SK-N-SH treated with all-trans-retinoic acid at 6 μM for 48 hours (cell line): Measurements from ENCODE around the gene WIPI1.

Experiments
- ATAC-seq: fragments of 200-7000 bp; cut with Tn5 transposase; 3 replicates; pipeline ENCODE4 v1.9.1; 2020; ENCODE audit warnings: mild to moderate bottlenecking, moderate library complexity
- ARNTL ChIP-seq: fragments of 450-650 bp; formaldehyde crosslinking; IDR thresholded peaks from 2 replicates; pipeline ENCODE4 v1.5.0; 2020; ENCODE audit warnings: low read depth, mild to moderate bottlenecking, moderate library complexity, borderline replicate concordance
- CSDC2 ChIP-seq: fragments of 250-450 bp; sonication (Bioruptor Pico); IDR thresholded peaks from 2 replicates; pipeline ENCODE4 v1.5.0; 2020; ENCODE audit warnings: mild to moderate bottlenecking, moderate library complexity
- ESRRG ChIP-seq: fragments of 250-450 bp; sonication (Bioruptor Pico); IDR thresholded peaks from 2 replicates; pipeline ENCODE4 v1.6.1; 2021; ENCODE audit warnings: mild to moderate bottlenecking
- GLIS3 ChIP-seq: fragments of 250-450 bp; sonication (Bioruptor Pico); IDR thresholded peaks from 2 replicates; pipeline ENCODE4 v1.5.0; 2020; ENCODE audit warnings: mild to moderate bottlenecking, moderate library complexity
- ISL1 ChIP-seq: fragments of 250-450 bp; sonication (Bioruptor Pico); IDR thresholded peaks from 2 replicates; pipeline ENCODE4 v2.1.2; 2022; ENCODE audit warnings: mild to moderate bottlenecking, moderate library complexity
- OSR1 ChIP-seq: fragments of 250-450 bp; sonication (Bioruptor Pico); IDR thresholded peaks from 2 replicates; pipeline ENCODE4 v1.8.0; 2022; ENCODE audit warnings: moderate library complexity, mild to moderate bottlenecking, inconsistent platforms
- PPARA ChIP-seq: fragments of 250-450 bp; sonication (Bioruptor Pico); IDR thresholded peaks from 2 replicates; pipeline ENCODE4 v1.5.0; 2020; ENCODE audit warnings: mild to moderate bottlenecking, borderline replicate concordance
- RARB ChIP-seq: fragments of 250-450 bp; sonication (Bioruptor Pico); IDR thresholded peaks from 2 replicates; pipeline ENCODE4 v1.8.0; 2021; ENCODE audit warnings: mild to moderate bottlenecking, moderate library complexity
- SNAI2 ChIP-seq: fragments of 250-450 bp; sonication (Bioruptor Pico); IDR thresholded peaks from 2 replicates; pipeline ENCODE4 v1.5.0; 2020; ENCODE audit warnings: mild to moderate bottlenecking, moderate library complexity
- TCF4 ChIP-seq: fragments of 250-450 bp; sonication (Bioruptor Pico); IDR thresholded peaks from 2 replicates; pipeline ENCODE4 v1.8.0; 2021; ENCODE audit warnings: mild to moderate bottlenecking, moderate library complexity, borderline replicate concordance
- TOX ChIP-seq: fragments of 250-450 bp; sonication (Bioruptor Pico); IDR thresholded peaks from 2 replicates; pipeline ENCODE4 v1.8.0; 2021; ENCODE audit warnings: mild to moderate bottlenecking, moderate library complexity, borderline replicate concordance
- ZC3H10 ChIP-seq: fragments of 250-450 bp; sonication (Bioruptor Pico); IDR thresholded peaks from 2 replicates; pipeline ENCODE4 v1.5.1; 2021; ENCODE audit warnings: mild to moderate bottlenecking, moderate library complexity
- ZFP3 ChIP-seq: fragments of 250-450 bp; sonication (Bioruptor Pico); IDR thresholded peaks from 2 replicates; pipeline ENCODE4 v1.5.0; 2020; ENCODE audit warnings: mild to moderate bottlenecking, moderate library complexity
- ZFP30 ChIP-seq: fragments of 450-650 bp; formaldehyde crosslinking; IDR thresholded peaks from 2 replicates; pipeline ENCODE4 v1.5.0; 2022; ENCODE audit warnings: mild to moderate bottlenecking, moderate library complexity
- ZNF565 ChIP-seq: fragments of 450-650 bp; formaldehyde crosslinking; conservative IDR thresholded peaks from 2 replicates; pipeline ENCODE4 v1.5.0; 2020; ENCODE audit warnings: low read depth, mild to moderate bottlenecking, moderate library complexity
- ZNF70 ChIP-seq: fragments of 450-650 bp; formaldehyde crosslinking; IDR thresholded peaks from 2 replicates; pipeline ENCODE4 v1.5.0; 2020; ENCODE audit warnings: mild to moderate bottlenecking, moderate library complexity
- ZNF8 ChIP-seq: fragments of 450-650 bp; formaldehyde crosslinking; IDR thresholded peaks from 2 replicates; pipeline ENCODE4 v1.5.0; 2020; ENCODE audit warnings: mild to moderate bottlenecking, moderate library complexity
- TF ChIP-seq, protein P1 (sequence below): fragments of 250-450 bp; sonication (Bioruptor Pico); IDR thresholded peaks from 2 replicates; pipeline ENCODE4 v1.8.0; 2020; ENCODE audit warnings: mild to moderate bottlenecking, moderate library complexity, borderline replicate concordance
- TF ChIP-seq, protein P2 (sequence below): fragments of 250-450 bp; sonication (Bioruptor Pico); IDR thresholded peaks from 2 replicates; pipeline ENCODE4 v1.5.1; 2020; ENCODE audit warnings: low read depth, mild to moderate bottlenecking, moderate library complexity
- TF ChIP-seq, protein P3 (sequence below): fragments of 250-450 bp; sonication (Bioruptor Pico); IDR thresholded peaks from 2 replicates; pipeline ENCODE4 v1.8.0; 2021; ENCODE audit warnings: low read depth, mild to moderate bottlenecking, moderate library complexity, borderline replicate concordance
- TF ChIP-seq, protein P4 (sequence below): fragments of 250-450 bp; sonication (Bioruptor Pico); IDR thresholded peaks from 2 replicates; pipeline ENCODE4 v1.5.0; 2020; ENCODE audit warnings: mild to moderate bottlenecking, moderate library complexity

WIPI1 gene

DNA sequence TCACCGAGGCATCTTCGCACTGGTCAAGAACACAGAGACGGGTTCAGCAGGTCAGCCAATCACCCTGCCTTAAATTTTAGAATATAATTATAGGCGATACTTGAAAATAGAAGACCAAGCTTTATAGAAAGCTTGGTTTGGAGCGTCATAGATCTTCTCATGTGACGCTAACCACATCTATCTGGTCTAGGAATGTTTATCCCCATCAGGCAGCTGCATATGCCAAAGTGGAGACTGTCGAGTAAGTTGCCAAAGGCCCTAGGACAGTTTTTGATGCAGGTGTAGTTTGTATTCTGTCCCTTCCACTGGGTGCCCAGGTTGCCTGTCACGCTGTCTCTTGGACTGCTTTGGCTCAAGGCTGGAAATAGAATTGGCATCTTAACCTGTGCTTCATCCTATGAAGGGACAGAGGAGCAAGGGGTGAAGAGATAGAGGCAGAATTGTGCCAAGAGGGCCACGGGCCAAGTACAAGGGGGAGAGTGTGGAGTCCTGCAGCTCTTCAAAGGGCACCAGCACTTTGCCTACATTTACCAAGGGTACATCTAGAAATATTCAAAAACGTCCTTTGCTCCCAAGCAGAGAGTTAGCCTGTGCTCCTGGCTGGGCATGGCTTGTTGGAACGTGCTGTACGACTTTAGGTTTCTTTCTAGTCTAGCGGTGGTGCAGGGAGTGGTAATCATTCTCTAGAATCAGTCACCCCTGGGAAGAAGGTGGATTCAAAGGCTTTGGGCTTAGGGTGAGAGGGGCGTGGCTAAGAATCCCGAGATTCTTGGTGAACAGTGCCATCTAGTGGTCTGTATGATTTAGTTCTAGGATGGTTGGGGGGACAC, 5.3 kb upstream of the WIPI1 start (continued):
- TF ChIP-seq, protein P1, sequence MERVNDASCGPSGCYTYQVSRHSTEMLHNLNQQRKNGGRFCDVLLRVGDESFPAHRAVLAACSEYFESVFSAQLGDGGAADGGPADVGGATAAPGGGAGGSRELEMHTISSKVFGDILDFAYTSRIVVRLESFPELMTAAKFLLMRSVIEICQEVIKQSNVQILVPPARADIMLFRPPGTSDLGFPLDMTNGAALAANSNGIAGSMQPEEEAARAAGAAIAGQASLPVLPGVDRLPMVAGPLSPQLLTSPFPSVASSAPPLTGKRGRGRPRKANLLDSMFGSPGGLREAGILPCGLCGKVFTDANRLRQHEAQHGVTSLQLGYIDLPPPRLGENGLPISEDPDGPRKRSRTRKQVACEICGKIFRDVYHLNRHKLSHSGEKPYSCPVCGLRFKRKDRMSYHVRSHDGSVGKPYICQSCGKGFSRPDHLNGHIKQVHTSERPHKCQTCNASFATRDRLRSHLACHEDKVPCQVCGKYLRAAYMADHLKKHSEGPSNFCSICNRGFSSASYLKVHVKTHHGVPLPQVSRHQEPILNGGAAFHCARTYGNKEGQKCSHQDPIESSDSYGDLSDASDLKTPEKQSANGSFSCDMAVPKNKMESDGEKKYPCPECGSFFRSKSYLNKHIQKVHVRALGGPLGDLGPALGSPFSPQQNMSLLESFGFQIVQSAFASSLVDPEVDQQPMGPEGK (CRISPR knock-in tag) = no peak
- TF ChIP-seq, protein P2, sequence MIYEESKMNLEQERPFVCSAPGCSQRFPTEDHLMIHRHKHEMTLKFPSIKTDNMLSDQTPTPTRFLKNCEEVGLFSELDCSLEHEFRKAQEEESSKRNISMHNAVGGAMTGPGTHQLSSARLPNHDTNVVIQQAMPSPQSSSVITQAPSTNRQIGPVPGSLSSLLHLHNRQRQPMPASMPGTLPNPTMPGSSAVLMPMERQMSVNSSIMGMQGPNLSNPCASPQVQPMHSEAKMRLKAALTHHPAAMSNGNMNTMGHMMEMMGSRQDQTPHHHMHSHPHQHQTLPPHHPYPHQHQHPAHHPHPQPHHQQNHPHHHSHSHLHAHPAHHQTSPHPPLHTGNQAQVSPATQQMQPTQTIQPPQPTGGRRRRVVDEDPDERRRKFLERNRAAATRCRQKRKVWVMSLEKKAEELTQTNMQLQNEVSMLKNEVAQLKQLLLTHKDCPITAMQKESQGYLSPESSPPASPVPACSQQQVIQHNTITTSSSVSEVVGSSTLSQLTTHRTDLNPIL (CRISPR knock-in tag) = no peak
- TF ChIP-seq ZFP30 (CRISPR knock-in tag) (no peak), CSDC2 (CRISPR knock-in tag) (no peak)

DNA sequence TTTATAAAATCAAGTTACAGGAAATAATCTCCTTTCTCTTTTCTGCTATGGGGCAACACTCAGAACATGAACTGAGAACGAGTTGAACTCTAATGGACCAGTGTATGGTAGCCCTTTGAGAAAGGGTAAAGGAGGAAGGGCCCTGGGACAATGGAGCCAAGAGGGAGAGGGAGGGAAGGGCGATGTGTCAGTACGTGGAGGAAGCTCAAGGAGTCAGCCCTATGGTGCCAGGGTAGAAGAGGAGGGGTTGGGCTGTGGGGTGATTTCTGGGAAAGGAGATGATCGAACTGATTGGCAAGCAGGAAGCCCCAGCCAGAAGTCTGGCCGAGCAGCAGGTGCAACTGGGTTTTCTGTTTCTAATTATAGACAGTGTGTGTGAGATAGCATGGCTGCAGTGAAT, 4.3 kb upstream of the WIPI1 start:
- TF ChIP-seq, protein P2 (CRISPR knock-in tag) = no peak
- no peak for TF ChIP-seq SNAI2 (CRISPR knock-in tag)
- TF ChIP-seq RARB (CRISPR knock-in tag) = no peak
- no peak for TF ChIP-seq ESRRG (CRISPR knock-in tag)
- TF ChIP-seq ZFP3 (CRISPR knock-in tag) = no peak
- TF ChIP-seq GLIS3 (CRISPR knock-in tag) = no peak
- TF ChIP-seq, all 23 proteins: peak for 0

DNA sequence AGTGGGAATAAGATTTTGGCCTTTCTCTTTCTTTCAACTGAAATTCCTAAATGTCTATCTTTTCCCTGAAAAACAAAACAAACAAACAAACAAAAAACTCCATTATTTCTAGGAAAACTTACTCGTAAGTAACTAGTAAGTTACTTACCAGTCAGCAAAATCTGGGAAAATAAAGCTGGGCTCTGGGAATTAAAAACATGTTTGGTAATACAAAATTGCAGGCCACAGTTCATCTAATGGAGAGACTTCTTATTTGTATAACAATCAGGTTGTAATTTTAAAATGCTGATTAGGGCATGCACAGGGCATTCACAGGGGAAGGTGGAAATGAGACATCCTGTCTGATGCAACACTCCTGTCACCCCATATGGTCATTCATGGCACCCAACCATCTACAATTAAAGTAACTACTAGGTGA, 3.8 kb upstream of the WIPI1 start:
- no peak for ATAC-seq
- TF ChIP-seq ARNTL (CRISPR knock-in tag) (no peak), SNAI2 (CRISPR knock-in tag) (no peak), ZNF565 (CRISPR knock-in tag) (no peak), ZC3H10 (no peak), ZFP3 (CRISPR knock-in tag) (no peak), ZNF8 (CRISPR knock-in tag) (no peak), TOX (CRISPR knock-in tag) (no peak), RARB (CRISPR knock-in tag) (no peak), CSDC2 (CRISPR knock-in tag) (no peak), ZNF70 (CRISPR knock-in tag) (no peak), GLIS3 (CRISPR knock-in tag) (no peak), ISL1 (CRISPR knock-in tag) (no peak), OSR1 (CRISPR knock-in tag) (no peak)
- TF ChIP-seq, protein P3, sequence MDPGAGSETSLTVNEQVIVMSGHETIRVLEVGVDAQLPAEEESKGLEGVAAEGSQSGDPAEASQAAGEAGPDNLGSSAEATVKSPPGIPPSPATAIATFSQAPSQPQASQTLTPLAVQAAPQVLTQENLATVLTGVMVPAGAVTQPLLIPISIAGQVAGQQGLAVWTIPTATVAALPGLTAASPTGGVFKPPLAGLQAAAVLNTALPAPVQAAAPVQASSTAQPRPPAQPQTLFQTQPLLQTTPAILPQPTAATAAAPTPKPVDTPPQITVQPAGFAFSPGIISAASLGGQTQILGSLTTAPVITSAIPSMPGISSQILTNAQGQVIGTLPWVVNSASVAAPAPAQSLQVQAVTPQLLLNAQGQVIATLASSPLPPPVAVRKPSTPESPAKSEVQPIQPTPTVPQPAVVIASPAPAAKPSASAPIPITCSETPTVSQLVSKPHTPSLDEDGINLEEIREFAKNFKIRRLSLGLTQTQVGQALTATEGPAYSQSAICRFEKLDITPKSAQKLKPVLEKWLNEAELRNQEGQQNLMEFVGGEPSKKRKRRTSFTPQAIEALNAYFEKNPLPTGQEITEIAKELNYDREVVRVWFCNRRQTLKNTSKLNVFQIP (CRISPR knock-in tag) = no peak
- TF ChIP-seq, protein P1 (CRISPR knock-in tag) = no peak

More for the DNA sequence above, 4.3 kb upstream of the WIPI1 start:
- no peak for ATAC-seq

DNA sequence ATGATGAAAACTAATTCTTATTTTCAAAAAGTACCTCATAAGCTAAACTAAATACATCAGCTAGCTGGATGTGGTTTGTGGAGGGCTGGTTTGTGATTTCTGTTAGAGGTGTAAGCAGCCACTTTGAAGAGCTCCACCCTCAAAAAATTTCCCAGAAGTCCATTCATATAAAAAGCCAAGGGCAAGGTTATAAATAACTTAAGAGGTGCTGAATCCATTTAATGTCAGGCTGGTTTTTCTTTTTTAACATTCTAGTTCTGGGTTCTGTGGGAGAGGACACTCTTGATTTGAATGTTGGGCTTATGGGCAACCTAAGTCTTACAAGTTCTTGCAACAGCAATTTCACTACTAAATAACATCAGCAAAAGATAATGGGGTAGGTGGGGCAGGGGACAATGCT, 3.4 kb upstream of the WIPI1 start:
- no peak for ATAC-seq
- TF ChIP-seq ARNTL (CRISPR knock-in tag) (no peak), ZNF8 (CRISPR knock-in tag) (no peak), ISL1 (CRISPR knock-in tag) (no peak), TCF4 (no peak), ZNF565 (CRISPR knock-in tag) (no peak), ZFP30 (CRISPR knock-in tag) (no peak), OSR1 (CRISPR knock-in tag) (no peak), ESRRG (CRISPR knock-in tag) (no peak), ZC3H10 (no peak), SNAI2 (CRISPR knock-in tag) (no peak), PPARA (CRISPR knock-in tag) (no peak)
- TF ChIP-seq, protein P4, sequence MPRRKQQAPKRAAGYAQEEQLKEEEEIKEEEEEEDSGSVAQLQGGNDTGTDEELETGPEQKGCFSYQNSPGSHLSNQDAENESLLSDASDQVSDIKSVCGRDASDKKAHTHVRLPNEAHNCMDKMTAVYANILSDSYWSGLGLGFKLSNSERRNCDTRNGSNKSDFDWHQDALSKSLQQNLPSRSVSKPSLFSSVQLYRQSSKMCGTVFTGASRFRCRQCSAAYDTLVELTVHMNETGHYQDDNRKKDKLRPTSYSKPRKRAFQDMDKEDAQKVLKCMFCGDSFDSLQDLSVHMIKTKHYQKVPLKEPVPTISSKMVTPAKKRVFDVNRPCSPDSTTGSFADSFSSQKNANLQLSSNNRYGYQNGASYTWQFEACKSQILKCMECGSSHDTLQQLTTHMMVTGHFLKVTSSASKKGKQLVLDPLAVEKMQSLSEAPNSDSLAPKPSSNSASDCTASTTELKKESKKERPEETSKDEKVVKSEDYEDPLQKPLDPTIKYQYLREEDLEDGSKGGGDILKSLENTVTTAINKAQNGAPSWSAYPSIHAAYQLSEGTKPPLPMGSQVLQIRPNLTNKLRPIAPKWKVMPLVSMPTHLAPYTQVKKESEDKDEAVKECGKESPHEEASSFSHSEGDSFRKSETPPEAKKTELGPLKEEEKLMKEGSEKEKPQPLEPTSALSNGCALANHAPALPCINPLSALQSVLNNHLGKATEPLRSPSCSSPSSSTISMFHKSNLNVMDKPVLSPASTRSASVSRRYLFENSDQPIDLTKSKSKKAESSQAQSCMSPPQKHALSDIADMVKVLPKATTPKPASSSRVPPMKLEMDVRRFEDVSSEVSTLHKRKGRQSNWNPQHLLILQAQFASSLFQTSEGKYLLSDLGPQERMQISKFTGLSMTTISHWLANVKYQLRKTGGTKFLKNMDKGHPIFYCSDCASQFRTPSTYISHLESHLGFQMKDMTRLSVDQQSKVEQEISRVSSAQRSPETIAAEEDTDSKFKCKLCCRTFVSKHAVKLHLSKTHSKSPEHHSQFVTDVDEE (CRISPR knock-in tag) = no peak
- TF ChIP-seq, protein P3 (CRISPR knock-in tag) = no peak
